ENCODE data around the gene SLC50A1.

- TF ChIP-seq CTCF (conservative IDR thresholded peaks at IDR 0.05; ENCODE audit: low read depth, low read length) (no peak), EZH2 (IDR thresholded peaks at IDR 0.05; ENCODE audit: low read length, unreplicated experiment) (no peak)
Measured at GRCh38 chr1:155092131-155092530, 43.5 kb upstream of the SLC50A1 start.

Measured in PC-3 (cell line).